SK-N-SH treated with all-trans-retinoic acid at 6 μM for 48 hours (cell line): Measurements from ENCODE around the gene HOXB7.

ENCODE experiments used
- ATAC-seq: fragments of 200-7000 bp; cut with Tn5 transposase; 3 replicates; pipeline ENCODE4 v1.9.1; 2020; ENCODE audit warnings: mild to moderate bottlenecking, moderate library complexity
- ARNTL ChIP-seq: fragments of 450-650 bp; formaldehyde crosslinking; IDR thresholded peaks from 2 replicates; pipeline ENCODE4 v1.5.0; 2020; ENCODE audit warnings: low read depth, mild to moderate bottlenecking, moderate library complexity, borderline replicate concordance
- BACH2 ChIP-seq: fragments of 250-450 bp; sonication (Bioruptor Pico); IDR thresholded peaks from 2 replicates; pipeline ENCODE4 v1.9.0; 2021; ENCODE audit warnings: mild to moderate bottlenecking, borderline replicate concordance
- CREB5 ChIP-seq: fragments of 250-450 bp; sonication (Bioruptor Pico); IDR thresholded peaks from 2 replicates; pipeline ENCODE4 v1.5.1; 2020; ENCODE audit warnings: low read depth, mild to moderate bottlenecking, moderate library complexity
- CSDC2 ChIP-seq: fragments of 250-450 bp; sonication (Bioruptor Pico); IDR thresholded peaks from 2 replicates; pipeline ENCODE4 v1.5.0; 2020; ENCODE audit warnings: mild to moderate bottlenecking, moderate library complexity
- ESRRG ChIP-seq: fragments of 250-450 bp; sonication (Bioruptor Pico); IDR thresholded peaks from 2 replicates; pipeline ENCODE4 v1.6.1; 2021; ENCODE audit warnings: mild to moderate bottlenecking
- GLIS3 ChIP-seq: fragments of 250-450 bp; sonication (Bioruptor Pico); IDR thresholded peaks from 2 replicates; pipeline ENCODE4 v1.5.0; 2020; ENCODE audit warnings: mild to moderate bottlenecking, moderate library complexity
- ISL1 ChIP-seq: fragments of 250-450 bp; sonication (Bioruptor Pico); IDR thresholded peaks from 2 replicates; pipeline ENCODE4 v2.1.2; 2022; ENCODE audit warnings: mild to moderate bottlenecking, moderate library complexity
- OSR1 ChIP-seq: fragments of 250-450 bp; sonication (Bioruptor Pico); IDR thresholded peaks from 2 replicates; pipeline ENCODE4 v1.8.0; 2022; ENCODE audit warnings: moderate library complexity, mild to moderate bottlenecking, inconsistent platforms
- RARB ChIP-seq: fragments of 250-450 bp; sonication (Bioruptor Pico); IDR thresholded peaks from 2 replicates; pipeline ENCODE4 v1.8.0; 2021; ENCODE audit warnings: mild to moderate bottlenecking, moderate library complexity
- SNAI2 ChIP-seq: fragments of 250-450 bp; sonication (Bioruptor Pico); IDR thresholded peaks from 2 replicates; pipeline ENCODE4 v1.5.0; 2020; ENCODE audit warnings: mild to moderate bottlenecking, moderate library complexity
- TCF4 ChIP-seq: fragments of 250-450 bp; sonication (Bioruptor Pico); IDR thresholded peaks from 2 replicates; pipeline ENCODE4 v1.8.0; 2021; ENCODE audit warnings: mild to moderate bottlenecking, moderate library complexity, borderline replicate concordance
- TOX ChIP-seq: fragments of 250-450 bp; sonication (Bioruptor Pico); IDR thresholded peaks from 2 replicates; pipeline ENCODE4 v1.8.0; 2021; ENCODE audit warnings: mild to moderate bottlenecking, moderate library complexity, borderline replicate concordance
- ZC3H10 ChIP-seq: fragments of 250-450 bp; sonication (Bioruptor Pico); IDR thresholded peaks from 2 replicates; pipeline ENCODE4 v1.5.1; 2021; ENCODE audit warnings: mild to moderate bottlenecking, moderate library complexity
- ZFP3 ChIP-seq: fragments of 250-450 bp; sonication (Bioruptor Pico); IDR thresholded peaks from 2 replicates; pipeline ENCODE4 v1.5.0; 2020; ENCODE audit warnings: mild to moderate bottlenecking, moderate library complexity
- ZFP30 ChIP-seq: fragments of 450-650 bp; formaldehyde crosslinking; IDR thresholded peaks from 2 replicates; pipeline ENCODE4 v1.5.0; 2022; ENCODE audit warnings: mild to moderate bottlenecking, moderate library complexity
- ZNF565 ChIP-seq: fragments of 450-650 bp; formaldehyde crosslinking; conservative IDR thresholded peaks from 2 replicates; pipeline ENCODE4 v1.5.0; 2020; ENCODE audit warnings: low read depth, mild to moderate bottlenecking, moderate library complexity
- ZNF70 ChIP-seq: fragments of 450-650 bp; formaldehyde crosslinking; IDR thresholded peaks from 2 replicates; pipeline ENCODE4 v1.5.0; 2020; ENCODE audit warnings: mild to moderate bottlenecking, moderate library complexity
- TF ChIP-seq, protein P1 (sequence below): fragments of 250-450 bp; sonication (Bioruptor Pico); IDR thresholded peaks from 2 replicates; pipeline ENCODE4 v1.8.0; 2020; ENCODE audit warnings: mild to moderate bottlenecking, moderate library complexity, borderline replicate concordance
- TF ChIP-seq, protein P2 (sequence below): fragments of 250-450 bp; sonication (Bioruptor Pico); IDR thresholded peaks from 2 replicates; pipeline ENCODE4 v1.8.0; 2021; ENCODE audit warnings: low read depth, mild to moderate bottlenecking, moderate library complexity, borderline replicate concordance
- TF ChIP-seq, protein P3 (sequence below): fragments of 250-450 bp; sonication (Bioruptor Pico); IDR thresholded peaks from 2 replicates; pipeline ENCODE4 v1.5.1; 2021; ENCODE audit warnings: mild to moderate bottlenecking, moderate library complexity

The HOXB7 gene

DNA sequence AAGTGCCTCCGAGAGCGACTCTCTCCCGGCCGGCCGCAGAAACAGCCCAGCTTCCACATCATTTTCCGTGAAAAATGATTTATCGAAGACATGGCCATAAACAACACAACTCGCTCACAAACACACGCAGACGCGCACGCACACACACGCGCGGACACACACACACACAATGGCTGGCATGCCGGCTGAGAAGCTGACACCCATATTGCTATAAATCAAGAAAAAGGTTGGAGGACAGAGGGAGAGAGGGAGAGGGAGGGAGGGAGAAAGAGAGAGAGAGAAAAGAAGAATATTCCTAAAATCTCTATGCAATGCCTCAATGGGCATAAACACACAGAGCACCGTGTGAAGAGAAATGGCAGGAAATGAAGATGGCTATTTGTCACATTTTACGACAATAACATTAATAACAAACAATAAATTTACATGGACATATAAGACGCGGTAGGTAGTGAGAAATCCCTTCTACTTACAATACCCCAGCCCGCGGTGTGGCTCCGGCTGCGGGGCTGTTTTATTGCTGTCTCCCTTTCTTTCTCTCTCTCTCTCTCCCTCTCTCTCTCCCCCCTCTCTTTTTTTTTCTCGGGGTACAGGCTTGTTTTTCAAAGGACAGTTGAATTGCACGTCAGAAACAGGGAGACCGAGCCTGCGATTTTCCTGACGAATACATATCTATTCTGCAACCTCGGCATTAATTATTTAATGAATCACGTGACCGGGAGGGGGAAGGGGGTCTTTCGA lies 42.1 kb downstream of the HOXB7 start:
- TF ChIP-seq SNAI2 (CRISPR knock-in tag) (no peak), CREB5 (CRISPR knock-in tag) (no peak), OSR1 (no peak), ZNF565 (CRISPR knock-in tag) (no peak), BACH2 (CRISPR knock-in tag) (no peak), ZFP3 (CRISPR knock-in tag) (no peak), GLIS3 (CRISPR knock-in tag) (no peak), ZNF70 (no peak), TOX (CRISPR knock-in tag) (no peak), ISL1 (no peak), ZC3H10 (no peak), ZFP30 (CRISPR knock-in tag) (no peak)
- TF ChIP-seq, protein P1, sequence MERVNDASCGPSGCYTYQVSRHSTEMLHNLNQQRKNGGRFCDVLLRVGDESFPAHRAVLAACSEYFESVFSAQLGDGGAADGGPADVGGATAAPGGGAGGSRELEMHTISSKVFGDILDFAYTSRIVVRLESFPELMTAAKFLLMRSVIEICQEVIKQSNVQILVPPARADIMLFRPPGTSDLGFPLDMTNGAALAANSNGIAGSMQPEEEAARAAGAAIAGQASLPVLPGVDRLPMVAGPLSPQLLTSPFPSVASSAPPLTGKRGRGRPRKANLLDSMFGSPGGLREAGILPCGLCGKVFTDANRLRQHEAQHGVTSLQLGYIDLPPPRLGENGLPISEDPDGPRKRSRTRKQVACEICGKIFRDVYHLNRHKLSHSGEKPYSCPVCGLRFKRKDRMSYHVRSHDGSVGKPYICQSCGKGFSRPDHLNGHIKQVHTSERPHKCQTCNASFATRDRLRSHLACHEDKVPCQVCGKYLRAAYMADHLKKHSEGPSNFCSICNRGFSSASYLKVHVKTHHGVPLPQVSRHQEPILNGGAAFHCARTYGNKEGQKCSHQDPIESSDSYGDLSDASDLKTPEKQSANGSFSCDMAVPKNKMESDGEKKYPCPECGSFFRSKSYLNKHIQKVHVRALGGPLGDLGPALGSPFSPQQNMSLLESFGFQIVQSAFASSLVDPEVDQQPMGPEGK, result no peak
- TF ChIP-seq, all 23 proteins: peak for 0

GRCh38 chr17:48567646-48568354 lies 43.0 kb downstream of the HOXB7 start:
- TF ChIP-seq ZNF565 (CRISPR knock-in tag), result no peak
- TF ChIP-seq BACH2 (CRISPR knock-in tag), result no peak
- TF ChIP-seq ESRRG (CRISPR knock-in tag), result no peak
- TF ChIP-seq, protein P2, sequence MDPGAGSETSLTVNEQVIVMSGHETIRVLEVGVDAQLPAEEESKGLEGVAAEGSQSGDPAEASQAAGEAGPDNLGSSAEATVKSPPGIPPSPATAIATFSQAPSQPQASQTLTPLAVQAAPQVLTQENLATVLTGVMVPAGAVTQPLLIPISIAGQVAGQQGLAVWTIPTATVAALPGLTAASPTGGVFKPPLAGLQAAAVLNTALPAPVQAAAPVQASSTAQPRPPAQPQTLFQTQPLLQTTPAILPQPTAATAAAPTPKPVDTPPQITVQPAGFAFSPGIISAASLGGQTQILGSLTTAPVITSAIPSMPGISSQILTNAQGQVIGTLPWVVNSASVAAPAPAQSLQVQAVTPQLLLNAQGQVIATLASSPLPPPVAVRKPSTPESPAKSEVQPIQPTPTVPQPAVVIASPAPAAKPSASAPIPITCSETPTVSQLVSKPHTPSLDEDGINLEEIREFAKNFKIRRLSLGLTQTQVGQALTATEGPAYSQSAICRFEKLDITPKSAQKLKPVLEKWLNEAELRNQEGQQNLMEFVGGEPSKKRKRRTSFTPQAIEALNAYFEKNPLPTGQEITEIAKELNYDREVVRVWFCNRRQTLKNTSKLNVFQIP (CRISPR knock-in tag), result no peak
- TF ChIP-seq RARB (CRISPR knock-in tag), result no peak
- no peak for TF ChIP-seq OSR1
- TF ChIP-seq, protein P1, result no peak
- no peak for TF ChIP-seq ZC3H10
- no peak for TF ChIP-seq ZFP30 (CRISPR knock-in tag)
- no peak for TF ChIP-seq CSDC2 (CRISPR knock-in tag)
- TF ChIP-seq, protein P3, sequence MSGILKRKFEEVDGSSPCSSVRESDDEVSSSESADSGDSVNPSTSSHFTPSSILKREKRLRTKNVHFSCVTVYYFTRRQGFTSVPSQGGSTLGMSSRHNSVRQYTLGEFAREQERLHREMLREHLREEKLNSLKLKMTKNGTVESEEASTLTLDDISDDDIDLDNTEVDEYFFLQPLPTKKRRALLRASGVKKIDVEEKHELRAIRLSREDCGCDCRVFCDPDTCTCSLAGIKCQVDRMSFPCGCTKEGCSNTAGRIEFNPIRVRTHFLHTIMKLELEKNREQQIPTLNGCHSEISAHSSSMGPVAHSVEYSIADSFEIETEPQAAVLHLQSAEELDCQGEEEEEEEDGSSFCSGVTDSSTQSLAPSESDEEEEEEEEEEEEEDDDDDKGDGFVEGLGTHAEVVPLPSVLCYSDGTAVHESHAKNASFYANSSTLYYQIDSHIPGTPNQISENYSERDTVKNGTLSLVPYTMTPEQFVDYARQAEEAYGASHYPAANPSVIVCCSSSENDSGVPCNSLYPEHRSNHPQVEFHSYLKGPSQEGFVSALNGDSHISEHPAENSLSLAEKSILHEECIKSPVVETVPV (CRISPR knock-in tag), result no peak
- TF ChIP-seq ZFP3 (CRISPR knock-in tag), result no peak
- no peak for TF ChIP-seq ISL1
- TF ChIP-seq TCF4 (CRISPR knock-in tag), result no peak
- TF ChIP-seq ZNF70, result no peak
- TF ChIP-seq ARNTL (CRISPR knock-in tag), result no peak
- TF ChIP-seq CREB5 (CRISPR knock-in tag), result no peak
- TF ChIP-seq, all 23 proteins: peak for 0
- no peak for ATAC-seq

More for the DNA sequence above, 42.1 kb downstream of the HOXB7 start:
- ATAC-seq, result no peak
